Eye (tissue), 1 donor: Measurements from ENCODE around the gene HECTD4.
A peak's percentile ranks its signal among the peaks of the same experiment; 100 is the strongest.

Source experiments
- DNase-seq: peaks from one replicate; pipeline ENCODE4 v3.0.0-alpha.2; 2015

The HECTD4 gene

DNA sequence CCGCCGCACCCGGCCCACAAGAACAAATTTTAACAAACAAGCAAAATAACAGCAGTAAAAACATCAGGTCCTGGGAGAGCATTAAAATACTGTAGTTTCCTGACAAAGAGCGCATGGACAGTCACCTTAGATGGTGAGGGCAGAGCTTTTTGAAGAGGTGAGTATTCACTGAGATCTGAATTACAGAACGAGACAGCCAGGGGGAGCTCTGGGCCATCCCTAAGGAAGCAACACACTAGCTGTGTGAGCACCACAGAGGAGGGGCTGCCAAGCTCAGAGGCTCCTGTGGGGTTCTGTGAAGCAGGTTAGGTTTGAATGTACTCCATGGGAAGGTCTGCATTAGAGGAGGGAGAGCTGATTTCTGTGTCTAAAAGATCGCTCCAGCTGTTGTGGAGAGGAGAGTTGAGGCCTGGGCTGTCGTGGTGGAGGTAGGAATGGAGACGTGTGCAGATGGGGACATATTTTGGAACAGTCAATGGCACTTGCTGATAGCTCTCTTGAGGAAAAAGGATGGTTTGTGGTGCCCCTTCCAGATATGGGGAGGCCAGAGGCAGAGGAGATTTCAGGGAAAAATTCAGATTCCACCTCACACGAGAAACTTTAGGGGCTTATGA lies 184.0 kb downstream of the HECTD4 start:
- peak; percentile 78 for DNase-seq

DNA sequence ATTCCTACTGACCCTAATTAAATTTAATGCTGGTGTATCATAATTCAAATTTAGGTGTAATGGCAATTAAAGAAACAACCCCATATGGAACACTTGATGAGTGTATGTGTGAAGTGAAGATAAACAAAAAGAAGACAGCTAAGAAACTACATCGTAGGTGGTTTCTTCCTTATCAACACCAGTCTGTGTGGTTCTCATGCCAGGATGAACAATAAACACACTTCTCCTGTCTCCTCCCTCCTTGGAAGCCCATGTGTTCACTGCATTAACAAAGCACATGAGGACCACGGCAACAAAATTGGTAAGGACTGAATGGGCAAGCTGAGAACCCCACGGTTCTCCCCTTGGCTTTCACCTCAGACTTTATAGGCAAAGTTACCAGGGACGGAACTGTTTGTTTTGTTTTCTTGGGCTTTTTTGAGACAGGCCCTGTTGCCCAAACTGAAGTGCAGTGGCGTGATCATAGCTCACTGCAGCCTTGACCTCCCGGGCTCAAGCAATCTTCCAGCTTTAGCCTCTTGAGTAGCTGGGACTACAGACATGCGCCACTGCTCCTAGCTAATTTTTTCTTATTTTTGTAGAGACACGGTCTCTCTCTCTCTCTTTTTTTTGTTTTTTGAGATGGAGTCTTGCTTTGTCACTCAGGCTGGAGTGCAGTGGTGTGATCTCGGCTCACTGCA lies 185.9 kb downstream of the HECTD4 start:
- DNase-seq = no peak

DNA sequence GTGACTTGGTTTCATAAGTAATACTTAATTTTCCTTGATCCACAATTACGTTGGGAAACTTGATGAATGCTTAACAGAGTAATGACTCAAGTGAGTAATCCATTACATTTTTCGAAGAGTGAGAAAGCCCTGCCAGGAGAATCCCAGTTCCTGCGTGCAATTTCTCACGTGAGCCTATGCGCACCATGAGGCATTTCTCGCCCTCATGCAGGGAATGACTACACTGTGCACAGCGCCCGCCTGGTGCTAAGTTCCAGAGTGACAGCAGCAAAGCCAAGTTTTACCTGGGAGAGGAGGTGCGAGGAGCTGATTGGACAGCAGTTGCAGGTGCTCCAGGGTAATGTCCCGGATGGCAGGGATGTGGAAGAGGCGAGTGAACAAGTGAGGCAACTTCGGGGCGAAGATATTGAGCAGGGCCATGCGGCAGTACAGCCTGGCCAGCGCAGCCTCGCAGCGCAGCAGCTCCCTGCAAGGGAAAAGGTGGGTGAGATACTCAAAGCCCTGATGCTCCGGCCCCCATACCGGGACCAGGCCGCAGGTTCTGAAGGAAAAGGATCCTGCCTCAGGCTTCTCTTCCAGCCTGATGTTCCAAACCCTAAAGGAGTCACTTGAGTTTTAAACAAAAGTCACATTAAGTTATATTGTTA lies 187.5 kb downstream of the HECTD4 start:
- no peak for DNase-seq

DNA sequence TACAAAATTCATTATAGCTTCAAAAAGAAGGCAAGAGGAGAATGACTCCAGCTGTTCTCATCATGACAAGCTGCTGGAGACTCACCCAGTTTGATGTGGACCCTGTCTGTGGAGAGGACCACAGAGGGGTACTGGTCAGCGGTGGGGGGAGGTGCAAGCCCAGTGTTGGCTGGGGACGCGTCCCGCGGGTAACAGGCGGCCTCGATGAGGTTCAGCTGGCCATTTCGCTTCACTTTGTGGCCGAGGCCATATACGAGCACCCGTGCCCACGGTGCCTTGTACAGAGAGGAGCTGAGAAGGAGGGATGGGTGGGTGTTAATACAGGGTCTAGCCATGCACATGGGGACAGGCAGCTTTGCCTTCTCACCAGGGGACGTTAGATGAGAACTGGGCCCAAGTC lies 189.8 kb downstream of the HECTD4 start:
- no peak for DNase-seq

DNA sequence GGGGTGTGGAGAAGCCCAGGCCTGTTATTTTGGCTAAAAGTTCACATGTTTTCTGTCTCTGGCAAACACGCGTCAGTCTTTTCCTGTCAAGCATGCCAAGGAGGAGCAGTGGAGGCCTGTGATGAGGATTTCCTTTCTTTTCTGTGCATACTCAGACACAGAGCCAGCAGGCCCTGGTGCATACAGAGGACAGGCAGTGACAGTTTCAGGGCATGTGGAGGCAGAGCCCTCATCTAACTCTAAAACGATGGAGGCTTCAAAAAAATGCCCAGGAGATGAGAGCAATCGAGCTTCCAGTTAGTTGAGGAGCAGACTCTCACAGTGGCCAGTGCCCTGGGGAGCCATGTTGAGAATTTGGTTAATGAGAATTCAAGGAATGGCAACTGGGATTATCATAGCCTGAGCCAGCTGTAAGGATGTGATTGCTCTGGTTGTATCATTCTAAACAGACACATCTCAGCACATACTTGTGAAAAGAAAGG lies 190.3 kb downstream of the HECTD4 start:
- DNase-seq = no peak

DNA sequence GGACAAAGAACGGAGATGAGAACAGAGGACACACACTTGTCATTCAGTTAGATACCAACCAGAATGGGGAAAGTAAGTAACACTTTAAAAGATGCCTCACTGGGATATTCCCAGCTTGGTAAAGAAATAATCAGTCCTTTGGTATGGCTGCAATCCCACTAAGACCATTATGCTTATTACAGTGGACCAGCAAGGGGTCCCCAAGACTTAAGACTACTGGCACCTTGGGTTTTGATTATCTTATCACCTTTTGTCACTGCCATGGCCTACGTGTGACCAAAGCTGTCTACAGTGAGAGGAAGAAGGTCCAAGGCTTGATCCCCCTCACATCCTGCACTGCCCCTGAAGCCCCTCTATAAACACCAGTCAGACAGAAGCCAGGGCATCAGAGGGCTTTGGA lies 191.0 kb downstream of the HECTD4 start:
- no peak for DNase-seq

DNA sequence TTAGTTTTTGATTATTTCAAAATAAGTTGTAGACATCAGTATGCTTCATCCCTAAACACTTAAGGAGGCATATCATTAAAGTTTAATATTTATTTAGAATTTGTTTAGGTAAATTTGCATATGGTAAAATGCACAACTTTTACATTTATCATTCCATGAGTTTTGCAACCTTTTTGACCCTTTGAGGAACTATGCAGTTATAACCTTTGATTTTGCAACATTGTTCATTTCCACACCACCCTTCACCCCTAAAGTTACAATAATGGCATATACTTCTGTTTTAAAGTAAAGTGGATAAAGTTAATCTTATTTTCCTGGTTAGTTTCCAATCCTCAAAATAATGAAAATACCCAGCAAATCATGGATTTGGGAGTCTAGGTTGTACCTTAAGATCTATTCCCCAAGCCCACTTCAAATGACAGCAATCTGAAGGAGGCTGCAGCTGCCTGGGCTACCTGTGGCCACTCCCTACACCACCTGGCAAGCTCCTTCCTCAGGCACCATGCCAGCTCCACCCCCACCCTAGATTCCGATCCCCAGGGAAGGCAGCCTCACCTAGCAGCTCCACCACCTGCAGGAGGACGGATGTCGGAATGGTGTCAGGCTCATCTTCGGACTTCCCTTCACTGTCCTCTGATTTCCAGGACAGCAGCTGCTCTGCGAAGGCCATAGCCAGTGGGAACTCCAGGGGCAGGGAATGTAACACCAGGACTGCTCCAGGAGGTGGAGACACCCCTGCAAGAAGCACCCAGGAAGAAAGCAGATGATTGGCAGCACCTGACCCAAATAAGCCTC lies 191.8 kb downstream of the HECTD4 start:
- no peak for DNase-seq

DNA sequence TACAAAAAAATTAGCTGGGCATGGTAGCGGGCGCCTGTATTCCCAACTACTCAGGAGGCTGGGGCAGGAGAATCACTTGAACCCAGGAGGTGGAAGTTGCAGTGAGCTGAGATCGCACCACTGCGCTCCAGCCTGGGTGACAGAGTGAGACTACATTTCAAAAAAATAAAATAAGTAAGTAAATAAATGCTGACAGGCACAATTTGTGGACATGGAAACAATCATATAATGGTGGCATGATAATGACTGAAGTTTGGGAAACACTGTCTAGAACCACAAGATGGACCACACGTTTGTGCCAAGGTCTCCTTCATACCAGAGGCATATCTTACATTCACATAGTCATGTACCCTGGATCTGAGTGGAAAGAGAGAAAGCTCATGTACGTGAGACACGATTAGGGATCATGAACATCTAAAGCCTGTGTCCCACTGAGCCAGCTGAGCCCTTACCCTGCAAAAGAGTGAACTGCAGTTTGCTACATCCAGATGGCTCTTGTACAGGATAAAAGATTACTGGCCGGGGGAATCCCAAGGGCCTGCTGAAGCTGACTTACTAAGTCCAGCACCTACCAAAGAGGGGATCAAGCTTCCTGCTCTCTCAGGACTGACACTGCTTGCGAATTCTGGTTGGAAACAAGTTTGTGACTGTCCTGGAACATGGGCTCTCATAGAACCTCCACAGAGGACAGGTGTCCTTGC lies 194.0 kb downstream of the HECTD4 start:
- DNase-seq = no peak

DNA sequence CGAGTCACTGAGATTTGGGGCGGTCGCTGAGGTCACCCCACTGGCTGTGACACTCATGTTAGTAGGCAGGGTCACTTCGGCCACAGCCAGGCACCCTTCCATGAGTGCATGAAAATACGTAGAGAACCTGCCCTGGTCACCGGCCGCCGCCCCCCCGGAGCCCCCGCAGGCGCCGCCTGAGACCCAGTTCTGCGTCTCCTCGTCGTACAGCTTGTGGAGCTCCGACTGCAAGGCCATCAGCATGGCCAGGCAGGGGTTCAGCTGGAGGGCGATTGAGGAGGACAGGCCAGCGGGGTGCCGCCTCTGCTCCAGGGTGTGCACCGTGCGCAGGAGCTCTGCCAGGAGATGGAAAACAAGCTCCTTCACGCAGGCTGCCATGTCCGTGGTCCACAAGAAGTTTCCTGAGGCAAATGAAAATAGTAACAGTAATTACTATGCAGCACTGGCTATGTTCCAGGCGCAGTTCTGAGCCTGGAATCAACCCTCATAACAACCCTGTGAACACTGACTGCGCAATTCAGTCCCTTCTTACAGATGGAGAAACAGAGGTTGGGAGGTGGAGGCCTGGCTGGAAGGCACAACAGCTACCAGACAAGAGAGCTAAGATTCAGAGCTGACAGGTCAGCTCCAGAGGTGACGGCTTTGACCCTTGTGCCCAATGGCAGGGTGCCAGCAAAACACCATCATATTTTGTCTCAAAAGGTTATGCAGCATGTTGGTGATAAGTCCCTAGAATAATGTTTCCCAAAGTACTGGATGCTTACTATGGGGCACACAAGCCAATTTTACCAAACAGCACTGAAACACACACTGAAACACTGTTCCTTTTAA lies 196.9 kb downstream of the HECTD4 start:
- DNase-seq = no peak

DNA sequence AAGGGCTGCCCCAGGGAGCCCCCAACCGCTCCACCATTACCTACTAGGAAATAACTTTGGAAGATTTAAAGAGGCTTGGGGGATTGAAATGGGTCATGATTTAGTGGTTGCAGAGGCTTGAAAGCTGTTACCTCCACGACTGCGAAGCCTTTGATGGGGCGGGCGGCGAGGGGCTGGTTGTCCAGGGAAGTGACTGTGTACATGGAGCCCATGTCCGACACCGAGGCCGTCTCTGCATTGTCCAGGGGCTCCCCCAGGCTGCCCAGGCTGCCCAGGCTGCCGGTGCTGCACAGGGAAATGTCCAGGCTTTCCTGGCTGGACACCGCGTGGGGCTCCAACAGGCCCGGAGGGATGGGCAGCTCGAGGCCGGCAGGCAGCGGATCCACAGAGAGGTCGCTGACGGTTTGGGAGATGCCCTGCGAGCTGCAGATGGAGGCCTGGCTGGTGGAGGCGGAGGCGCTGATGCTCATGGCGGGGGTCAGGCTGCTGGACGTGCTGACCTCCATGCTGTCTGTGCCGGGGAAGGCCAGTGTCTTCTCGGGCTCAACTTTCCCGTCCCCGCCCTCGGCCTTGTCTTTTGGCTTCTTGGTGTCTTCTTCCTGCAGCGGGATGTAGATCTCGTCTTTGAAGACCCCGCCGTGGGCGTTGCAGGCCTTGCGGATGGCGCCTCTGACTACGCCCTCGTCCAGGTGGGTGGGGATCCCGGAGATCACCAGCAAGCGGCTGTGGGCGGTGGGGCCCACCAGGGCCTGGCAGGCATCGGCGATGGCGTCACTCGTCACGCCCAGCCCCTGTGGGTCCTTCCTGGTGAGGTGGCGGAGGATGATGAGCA lies 198.0 kb downstream of the HECTD4 start:
- DNase-seq = no peak

DNA sequence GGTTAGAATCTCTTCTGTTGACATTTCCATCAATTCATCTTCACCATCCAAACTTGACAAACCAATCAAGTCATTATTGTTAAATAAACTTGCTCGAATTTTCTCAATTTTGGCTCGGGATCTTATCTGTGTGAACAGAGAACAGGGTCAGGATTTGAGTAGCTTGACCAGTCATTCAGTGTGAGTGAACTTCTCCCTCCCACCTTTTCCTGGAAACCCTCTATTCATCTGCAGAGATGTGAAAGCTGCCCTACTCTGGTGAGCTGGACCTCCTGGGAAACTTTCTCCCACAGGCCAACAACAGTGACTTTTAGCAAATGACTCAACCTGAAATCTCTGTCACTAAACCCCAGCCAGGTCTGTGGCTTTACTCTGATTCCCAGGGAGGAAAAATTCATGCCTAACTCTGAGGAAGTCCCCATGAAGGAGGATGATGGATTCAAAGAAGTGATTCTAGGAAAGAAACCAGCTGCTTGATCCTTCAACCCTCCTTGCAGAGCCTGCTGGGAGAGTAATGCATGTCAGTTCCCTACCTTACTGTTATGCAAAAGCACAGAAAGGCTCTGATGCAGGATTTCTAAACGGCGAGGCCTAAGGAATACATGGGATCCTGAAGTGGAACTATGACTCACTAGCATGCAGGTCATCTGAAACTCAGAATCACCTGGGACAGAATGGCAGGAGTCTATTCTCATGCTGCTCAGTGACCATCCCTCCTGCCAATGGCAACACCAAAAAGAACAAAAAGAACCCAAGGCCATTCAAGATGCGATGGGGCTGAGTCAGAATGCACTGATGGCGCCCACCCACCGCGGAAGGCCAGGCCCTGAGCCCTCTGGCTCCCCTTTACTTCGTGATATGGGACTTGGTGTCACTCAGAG lies 198.8 kb downstream of the HECTD4 start:
- DNase-seq = no peak

DNA sequence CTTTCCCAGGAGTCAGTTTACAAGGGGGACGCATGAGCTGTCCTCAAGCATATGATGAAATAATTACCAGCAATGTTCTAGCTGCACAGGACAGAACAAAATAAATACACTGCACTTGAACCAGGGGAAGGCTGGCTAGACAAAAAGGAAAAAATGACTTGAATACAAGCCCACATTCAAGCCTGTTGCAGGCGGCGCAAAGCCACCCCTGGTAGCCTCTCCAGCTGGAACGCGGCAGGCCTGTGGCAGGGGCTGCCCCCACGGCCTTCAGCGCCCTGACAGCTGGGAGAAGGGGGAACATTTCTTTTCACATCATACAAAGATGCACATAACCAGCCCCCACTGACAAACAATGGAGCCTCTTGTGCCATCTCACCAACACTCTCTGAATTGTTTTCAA lies 199.7 kb downstream of the HECTD4 start:
- peak; percentile 9 for DNase-seq

DNA sequence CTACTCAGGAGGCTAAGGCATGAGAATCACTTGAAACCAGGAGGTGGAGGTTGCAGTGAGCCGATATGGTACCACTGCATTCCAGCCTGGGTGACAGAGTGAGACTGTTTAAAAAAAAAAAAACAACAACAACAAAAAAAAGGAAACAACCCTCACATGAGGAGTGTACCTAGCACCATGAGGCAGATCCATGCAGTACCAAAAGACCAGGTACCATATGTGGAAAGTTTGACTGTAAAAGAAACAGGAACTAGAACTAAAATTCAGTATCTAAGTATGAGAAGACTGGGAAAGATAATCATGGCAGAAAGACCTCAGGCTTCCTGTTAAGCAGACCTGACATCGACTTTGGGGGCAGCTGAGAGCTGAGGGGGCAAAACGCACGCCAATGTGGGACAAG lies 201.8 kb downstream of the HECTD4 start:
- no peak for DNase-seq

DNA sequence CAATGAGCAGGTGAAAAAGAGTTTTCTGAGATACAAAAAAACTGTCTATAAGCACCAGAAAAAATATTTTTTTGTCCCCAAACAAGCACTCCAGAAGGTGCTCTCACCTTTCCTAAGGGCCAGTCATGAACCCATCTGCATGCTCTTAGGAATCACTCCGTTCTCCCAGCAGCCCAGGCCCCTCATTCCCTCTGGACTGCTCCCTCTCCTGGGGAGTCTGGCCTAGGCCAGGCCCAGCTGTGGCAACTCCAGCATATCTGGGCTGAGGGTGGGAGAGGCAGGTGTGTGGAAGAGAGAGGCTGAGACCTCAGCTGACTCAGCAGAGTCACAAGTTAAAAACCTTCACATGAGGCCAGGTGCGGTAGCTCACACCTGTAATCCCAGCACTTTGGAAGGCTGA lies 202.3 kb downstream of the HECTD4 start:
- no peak for DNase-seq

DNA sequence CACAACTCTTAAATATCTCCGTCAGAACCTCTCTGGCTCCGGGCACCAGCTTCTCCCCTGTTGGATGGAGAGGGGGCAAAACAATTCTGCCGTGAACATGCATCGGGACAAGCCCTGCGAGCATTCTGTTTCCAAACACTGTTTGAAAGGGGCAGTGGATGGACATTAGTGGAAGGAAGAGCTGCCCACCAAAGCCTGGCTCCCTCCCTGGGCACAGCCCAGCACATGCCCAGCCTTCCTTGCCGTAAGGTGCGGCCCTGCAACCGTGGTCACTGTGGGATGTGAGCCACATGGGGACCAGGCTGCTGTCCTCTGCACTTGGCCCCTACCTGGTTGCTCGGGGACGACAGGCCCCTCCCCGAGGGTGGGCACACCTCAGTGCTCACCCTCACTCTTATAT lies 202.9 kb downstream of the HECTD4 start:
- DNase-seq = no peak

DNA sequence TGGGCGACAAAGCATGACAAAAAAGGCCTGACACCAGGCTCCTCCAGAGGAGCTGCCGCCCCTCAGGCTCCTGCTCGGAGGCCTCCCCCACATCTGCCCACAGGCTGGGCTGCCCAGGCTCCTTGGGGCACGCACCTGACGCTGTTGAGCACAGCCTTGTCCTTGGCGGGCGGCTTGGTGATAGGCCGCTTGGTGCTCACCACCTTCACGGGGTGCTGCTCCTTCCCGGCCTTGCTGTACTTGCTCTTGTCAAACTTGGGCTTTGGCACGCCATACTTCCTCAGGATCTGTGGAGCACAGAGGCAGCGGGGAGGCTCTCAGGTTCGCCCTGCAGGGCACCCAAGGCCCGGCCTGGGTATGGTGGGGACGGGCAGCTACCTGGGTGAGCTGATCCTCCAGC lies 203.4 kb downstream of the HECTD4 start:
- peak; percentile 6 for DNase-seq

DNA sequence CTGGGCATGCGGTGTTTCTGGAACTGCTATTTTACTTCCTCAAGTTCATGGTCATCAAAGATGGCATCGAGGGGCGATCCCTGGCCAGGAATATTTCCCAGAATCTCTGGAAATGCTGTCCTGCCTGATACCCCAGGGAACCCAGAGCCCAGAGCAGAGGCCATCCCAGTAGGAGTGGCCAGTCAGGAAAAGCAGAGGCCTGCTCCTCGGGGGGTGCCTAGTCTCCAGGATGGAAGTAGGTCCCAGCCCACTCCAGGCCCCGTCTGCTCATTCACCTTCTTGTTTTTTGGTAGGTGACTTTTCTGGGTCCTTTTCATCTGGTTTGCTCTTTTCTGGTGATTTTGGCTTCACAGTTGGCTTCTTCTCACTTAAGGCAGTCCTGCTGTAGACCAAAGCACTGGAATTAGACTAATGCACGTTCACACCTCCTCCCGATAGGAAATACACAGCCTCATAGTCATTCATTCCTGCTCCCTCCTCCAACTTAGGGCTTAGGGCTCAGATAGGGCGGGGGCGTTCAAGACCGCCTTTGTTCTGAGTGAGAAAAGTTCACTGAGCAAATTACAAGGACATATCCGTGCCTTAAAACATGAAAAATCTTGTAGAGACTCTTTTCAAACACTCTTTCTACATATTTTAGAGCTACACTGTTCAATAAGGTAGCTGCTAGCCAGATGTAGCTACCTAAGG lies 205.8 kb downstream of the HECTD4 start:
- no peak for DNase-seq

DNA sequence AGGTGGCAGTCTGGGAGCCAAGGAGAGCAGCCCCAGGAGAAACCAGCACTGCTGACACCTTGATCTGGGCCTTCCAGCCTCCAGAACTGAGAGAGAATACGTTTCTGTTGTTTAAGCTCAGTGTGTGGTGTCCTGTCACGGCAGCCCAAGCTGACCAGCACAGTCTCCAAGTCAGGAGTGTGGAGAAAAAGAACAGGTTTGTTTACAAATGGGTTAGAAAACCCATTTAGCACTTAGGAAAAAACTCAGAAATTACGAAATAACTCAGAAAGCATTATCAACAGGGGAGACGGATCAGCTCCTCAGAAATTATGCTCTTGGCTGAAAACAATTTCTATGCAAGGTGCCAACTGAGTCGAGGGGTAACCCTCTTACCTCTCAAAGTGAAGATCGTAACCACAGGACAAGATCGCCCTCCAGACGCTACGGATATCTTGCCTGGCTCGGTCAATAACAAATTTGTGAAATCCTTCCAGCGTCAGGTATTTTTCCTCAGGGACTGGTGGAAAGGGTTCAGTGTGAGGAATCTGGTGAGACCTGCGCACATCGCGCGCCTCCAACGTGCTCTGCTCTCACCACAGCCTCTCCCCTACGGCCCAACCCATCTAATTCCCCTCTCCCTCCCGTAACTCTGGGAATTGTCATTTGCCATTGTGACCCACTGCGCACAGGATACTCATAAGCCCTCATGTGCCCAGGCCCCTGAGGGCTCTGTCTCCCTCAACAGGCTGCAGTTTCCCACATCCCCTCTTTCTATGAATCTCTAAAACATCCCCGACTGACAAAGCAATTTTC lies 206.7 kb downstream of the HECTD4 start:
- no peak for DNase-seq
